GM18873 (cell line): ENCODE results near the gene PDGFA.

Experiments
- ATAC-seq: cut with Tn5 transposase; IDR thresholded peaks from one replicate; pipeline ENCODE4 v1.9.1; 2021; ENCODE audit warnings: mild to moderate bottlenecking, moderate library complexity, moderate number of reproducible peaks; ENCODE audit not compliant: unreplicated experiment, low FRiP score

Gene PDGFA

GRCh38 chr7:477626-478220, 41.9 kb downstream of the PDGFA start:
- ATAC-seq: no peak

DNA sequence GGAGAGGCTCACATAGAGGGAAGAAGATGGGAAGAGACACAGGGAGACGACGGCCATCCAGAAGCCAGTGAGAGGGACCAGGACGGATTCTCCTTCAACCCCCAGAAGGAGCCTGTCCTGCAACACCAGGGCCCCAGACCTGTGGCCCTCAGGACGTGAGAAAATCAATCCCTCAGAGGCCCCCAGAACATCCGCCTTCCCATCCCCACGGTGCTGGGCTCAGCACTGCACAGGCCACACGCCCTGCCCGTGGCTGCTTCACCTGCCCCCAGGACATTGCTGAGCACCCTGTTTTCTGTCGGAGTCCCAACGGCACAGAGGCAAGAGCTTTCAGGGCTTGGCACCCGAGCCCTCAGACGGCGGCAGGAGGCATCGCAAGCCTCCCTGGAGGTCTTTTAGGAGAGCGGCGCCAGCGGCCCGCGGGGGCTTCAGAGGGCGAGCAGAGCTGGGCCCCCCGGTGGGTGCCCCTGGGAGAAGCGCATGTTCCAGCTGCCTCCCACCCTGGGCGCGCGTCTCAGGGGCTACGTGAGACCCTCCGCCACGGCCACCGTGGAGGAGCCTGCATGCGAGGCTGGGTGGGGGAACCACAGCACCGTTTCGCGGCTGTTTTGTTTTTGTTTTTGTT, 42.8 kb downstream of the PDGFA start:
- no peak for ATAC-seq

DNA sequence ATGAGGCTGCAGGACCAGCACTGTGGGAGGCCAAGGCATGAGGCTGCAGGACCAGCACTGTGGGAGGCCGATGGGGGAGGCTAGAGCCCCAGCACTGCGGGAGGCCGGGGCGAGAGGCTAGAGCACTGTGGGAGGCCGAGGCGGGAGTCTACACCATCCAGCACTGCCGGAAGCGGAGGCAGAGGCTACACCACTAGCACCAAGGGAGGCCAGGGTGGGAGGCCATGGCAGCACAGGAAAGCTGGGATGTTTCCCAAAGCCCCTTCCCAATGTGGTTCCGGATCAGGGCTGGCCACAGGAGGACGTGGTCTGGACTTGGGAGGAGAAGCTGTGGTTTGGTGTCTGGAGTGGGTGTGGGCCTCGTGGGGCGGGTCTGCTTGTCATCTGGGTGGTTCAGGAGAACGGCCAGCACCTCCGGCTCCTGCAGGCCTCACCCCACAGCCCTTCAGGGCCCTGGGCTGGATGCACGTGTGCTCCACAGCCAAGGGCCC, 43.6 kb downstream of the PDGFA start:
- ATAC-seq: no peak

- no peak for ATAC-seq
Measured at GRCh38 chr7:475425-475728, 44.3 kb downstream of the PDGFA start.

GRCh38 chr7:474605-475424, 44.8 kb downstream of the PDGFA start:
- no peak for ATAC-seq

DNA sequence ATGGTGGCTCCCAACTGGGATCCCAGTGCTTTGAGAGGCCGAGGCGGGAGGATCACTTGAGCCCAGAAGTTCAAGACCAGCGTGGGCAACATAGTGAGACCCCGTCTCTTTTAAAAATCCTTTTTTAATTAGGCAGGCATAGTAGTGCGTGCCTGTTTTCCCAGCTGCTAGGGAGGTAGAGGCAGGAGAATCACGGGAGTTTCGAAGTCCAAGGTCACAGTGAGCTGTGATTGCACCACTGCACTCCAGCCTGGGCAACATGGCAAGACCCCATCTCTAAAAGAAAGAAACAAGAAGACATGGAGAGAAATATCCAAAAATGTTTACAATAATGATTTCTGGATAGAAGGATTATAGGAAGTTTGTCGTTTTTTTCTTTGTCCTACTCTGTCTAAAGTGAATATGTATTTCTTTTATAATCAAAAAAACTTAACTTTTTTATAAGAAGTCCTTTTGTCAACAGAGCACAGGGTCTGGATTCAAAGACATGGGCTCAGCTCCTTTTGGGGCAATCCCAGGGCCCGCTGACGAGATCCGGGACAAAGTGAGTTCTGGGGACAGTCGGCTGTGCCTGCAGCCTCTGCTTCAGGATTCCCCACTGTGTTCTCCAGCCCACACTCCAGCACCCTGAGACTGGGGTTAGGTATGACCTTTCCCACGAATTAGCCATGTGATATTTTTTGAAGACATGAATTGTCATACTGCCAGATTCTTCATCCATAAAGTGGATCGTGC, 45.6 kb downstream of the PDGFA start:
- no peak for ATAC-seq

DNA sequence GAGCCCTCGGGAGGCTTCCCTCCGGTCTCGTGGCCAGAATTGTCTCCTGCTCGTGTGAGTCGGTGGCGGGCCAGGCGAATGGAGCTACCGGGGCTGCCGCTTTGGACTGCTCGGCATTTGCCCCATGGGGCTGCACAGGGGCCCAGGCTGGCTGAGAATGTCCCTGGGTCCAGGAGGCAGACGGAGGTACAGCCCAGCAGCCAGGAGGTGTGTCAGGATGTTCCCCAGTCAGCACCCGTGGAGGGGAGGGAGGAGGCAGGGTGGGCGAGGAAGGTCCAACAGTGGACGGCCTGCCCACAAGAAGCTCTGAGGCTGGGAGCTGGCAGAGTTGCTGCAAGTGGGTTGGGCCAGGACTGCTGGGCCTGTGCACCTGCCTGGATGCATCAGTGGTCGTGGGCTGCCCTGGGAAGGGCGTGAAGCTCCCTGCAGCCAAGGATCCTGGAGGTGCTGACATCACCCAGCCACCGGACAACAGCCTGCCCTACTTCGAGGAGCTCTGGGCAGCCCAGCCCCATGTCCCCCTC, 46.4 kb downstream of the PDGFA start:
- no peak for ATAC-seq

GRCh38 chr7:472640-472957, 47.0 kb downstream of the PDGFA start:
- ATAC-seq: no peak

GRCh38 chr7:471866-472639, 47.6 kb downstream of the PDGFA start:
- ATAC-seq: no peak

DNA sequence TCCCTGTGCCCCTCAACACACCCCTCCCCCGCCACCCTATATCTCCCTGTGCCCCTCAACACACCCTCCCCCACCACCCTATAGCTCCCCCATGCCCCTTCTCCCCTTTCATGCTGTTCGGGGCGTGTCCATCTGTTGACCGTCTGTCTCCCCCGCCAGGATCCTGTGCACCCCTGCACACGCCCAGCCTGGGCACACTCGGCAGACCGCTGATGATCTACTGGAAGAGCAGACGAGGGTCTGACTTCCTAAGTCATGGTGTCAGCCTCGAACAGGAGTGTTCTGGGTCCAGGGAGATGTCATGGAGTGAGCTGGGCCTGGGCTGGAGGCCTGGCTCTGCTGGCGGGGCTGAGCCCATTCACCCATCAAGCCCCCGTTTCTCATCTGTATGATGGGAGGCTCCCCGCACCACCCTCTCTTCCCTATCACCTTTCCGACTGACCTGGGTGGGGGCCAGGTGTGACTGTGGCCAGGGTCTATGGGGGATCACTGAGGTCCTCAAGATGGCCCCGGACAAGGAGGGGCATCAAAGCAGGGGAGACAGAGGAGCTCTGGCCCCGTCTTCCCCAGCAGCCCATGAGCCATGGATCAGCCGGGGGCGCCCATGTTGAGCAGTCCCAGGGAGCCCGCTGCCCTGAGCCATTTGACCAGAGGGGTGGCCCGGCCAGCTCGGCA, 48.3 kb downstream of the PDGFA start:
- ATAC-seq: no peak

- no peak for ATAC-seq
Measured at GRCh38 chr7:469563-469961, 50.1 kb downstream of the PDGFA start.

- ATAC-seq: no peak
Measured at GRCh38 chr7:468681-469562, 50.7 kb downstream of the PDGFA start.

DNA sequence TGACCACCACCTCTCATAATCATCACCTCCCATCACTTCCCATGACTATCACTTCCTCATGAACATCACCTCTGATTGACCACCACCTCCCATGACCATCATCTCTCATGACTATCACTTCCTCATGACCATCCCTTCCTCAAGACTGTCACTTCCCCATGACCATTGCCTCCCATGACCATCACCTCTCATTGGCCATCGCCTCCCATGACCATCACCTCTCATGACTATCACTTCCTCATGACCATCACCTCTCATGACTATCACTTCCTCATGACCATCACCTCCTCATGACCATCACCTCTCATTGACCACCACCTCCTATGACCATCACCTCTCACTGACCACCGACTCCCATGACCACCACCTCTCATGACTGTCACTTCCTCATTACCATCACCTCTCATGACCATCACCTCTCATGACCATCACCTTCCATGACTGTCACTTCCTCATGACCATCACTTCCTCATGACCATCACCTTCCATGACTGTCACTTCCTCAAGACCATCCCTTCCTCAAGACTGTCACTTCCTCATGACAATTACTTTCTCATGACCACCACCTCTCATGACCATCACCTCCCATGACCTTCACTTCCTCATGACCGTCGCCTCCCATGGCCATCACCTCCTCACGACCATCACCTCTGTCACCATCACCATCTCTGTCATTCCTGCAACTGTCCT, 51.6 kb downstream of the PDGFA start:
- ATAC-seq: no peak

DNA sequence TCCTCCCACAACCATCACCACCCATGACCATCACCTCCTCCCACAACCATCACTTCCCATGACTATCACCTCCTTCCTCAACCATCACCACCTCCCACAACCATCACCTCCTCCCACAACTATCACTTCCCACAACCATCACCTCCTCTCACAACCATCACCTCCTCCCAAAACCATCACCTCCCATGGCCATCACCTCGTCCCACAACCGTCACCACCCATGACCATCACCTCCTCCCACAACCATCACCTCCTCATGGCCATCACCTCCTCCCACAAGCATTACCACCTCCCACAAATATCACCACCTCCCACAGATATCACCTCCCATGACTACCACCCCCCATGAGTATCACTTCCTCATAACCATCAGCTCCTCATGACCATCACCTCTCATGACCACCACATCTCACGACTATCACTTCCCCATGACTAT, 52.2 kb downstream of the PDGFA start:
- ATAC-seq: no peak

- ATAC-seq: no peak
Measured at GRCh38 chr7:466465-467191, 53.0 kb downstream of the PDGFA start.

DNA sequence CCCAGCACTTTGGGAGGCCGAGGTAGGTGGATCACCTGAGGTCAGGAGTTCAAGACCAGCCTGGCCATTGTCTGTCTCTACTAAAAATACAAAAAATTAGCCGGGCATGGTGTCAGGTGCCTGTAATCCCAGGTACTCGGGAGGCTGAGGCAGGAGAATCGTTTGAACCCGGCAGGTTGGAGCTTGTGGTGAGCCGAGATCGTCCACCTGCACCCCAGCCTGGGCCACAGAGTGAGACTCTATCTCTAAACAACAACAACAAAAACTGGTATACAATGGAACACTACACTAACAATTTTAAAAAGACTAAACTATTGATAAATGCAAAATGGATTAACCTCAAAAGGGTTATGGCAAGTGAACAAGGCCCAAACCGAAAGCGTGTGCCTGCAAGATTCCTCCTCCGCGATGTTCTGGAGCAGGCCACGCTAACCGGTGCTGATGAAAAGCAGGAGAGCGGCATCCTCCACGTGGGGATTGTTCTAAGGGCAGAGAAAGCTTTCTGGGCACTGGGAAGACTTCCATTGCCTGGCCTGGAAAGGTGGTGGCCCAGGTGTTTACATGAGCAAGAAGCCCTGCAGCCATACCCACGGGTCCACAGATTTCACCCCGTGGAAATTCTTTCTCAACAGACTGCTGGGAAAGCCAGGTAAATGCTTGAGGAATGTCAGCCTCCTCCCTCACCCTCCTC, 53.8 kb downstream of the PDGFA start:
- ATAC-seq: no peak
